ENCODE results near the gene MAN2B1.
"Not testable (repeated sequence)": the region's sequence is repeated elsewhere in the genome, so short reads cannot be mapped to it uniquely, and the experiment has no call there.

Gene MAN2B1

GRCh38 chr19:12666265-12667048 lies at the start of gene MAN2B1, which contains the start of gene WDR83:
Gene MAN2B1 (minus strand): TSS chr19:12666742. CDS start chr19:12666701, 41 bp downstream.
Gene WDR83 (plus strand): TSS chr19:12666807. CDS start chr19:12669791, 2,984 bp downstream.
- peak; percentile 69 for DNase-seq (ENCODE audit: low spot score)

DNA sequence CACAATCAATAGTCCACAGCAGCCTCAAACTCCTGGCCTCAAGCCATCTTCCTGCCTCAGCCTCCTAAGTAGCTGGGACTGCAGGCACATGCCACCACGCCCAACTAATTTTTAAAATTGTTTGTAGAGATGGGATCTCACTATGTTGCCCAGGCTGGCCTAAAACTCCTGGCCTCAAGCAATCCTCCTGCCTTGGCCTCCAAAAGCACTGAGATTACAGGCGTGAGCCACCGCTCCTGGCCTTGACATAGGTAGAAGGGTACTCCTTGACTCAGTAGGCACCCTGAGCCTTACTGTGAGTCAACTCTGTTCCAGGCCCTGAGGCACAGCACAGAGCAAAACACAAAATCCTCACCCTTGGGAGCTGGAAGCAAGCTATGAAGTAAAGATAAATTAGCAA lies 49.4 kb upstream of the MAN2B1 start:
- no peak for DNase-seq (ENCODE audit: low spot score)

- DNase-seq (ENCODE audit: low spot score): no peak
Measured at GRCh38 chr19:12715102-12715501, 48.6 kb upstream of the MAN2B1 start.

GRCh38 chr19:12713304-12713703 lies 46.8 kb upstream of the MAN2B1 start:
- DNase-seq (ENCODE audit: low spot score): not testable (repeated sequence)

DNA sequence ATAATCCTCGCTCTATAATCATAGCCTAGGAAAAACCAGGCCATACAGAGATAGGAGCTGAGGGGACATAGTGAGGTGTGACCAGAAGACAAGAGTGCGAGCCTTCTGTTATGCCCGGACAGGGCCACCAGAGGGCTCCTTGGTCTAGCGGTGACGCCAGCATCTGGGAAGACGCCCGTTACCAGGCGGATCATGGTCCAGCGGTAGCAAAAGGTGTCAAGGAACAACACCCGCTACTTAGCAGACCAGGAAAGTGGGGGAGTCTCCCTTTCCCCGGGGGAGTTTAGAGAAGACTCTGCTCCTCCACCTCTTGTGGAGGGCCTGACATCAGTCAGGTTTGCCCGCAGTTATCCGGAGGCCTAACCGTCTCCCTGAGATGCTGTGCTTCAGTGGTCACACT lies 45.5 kb upstream of the MAN2B1 start:
- not testable (repeated sequence) for DNase-seq (ENCODE audit: low spot score)

DNA sequence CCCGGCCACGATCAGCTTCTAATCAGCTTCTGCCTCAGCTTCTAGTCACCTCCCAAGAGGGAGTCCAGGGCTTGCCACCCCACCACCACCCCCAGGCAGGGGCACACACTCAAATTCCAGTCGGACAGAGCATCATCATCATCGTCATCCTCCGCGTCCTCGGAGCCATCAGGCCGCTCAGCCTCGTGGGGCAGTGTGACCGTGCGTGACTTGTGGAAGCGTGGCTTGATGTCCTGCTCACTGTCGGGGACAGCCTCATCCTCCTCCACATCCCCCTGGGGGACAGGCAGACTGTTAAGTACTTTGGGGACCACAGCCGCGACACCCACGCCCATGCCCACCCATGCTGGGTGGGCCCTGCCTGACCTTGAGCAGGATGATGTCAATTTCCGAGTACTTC lies 44.6 kb upstream of the MAN2B1 start:
- DNase-seq (ENCODE audit: low spot score): no peak

- DNase-seq (ENCODE audit: low spot score): no peak
Measured at GRCh38 chr19:12708641-12709040, 42.1 kb upstream of the MAN2B1 start.

DNA sequence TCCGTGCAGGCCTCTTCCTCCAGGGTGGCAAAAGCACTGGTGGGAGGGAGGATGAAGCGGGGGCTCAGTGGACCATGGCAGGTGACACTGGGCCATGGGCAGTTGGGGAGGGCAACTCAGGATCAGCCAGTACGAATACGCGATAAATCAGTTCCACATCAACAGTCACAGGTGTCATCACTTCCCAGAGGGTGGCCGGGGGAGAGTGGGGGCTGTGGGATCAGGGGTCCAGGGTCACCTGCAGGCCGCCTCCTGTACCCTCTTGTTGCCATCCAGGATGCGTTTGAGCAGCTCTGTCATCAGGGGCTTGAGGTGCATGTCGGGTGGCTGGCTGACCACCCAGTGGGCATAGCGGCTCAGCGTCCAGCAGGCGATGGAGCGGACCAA lies 39.8 kb upstream of the MAN2B1 start:
- DNase-seq (ENCODE audit: low spot score): no peak

DNA sequence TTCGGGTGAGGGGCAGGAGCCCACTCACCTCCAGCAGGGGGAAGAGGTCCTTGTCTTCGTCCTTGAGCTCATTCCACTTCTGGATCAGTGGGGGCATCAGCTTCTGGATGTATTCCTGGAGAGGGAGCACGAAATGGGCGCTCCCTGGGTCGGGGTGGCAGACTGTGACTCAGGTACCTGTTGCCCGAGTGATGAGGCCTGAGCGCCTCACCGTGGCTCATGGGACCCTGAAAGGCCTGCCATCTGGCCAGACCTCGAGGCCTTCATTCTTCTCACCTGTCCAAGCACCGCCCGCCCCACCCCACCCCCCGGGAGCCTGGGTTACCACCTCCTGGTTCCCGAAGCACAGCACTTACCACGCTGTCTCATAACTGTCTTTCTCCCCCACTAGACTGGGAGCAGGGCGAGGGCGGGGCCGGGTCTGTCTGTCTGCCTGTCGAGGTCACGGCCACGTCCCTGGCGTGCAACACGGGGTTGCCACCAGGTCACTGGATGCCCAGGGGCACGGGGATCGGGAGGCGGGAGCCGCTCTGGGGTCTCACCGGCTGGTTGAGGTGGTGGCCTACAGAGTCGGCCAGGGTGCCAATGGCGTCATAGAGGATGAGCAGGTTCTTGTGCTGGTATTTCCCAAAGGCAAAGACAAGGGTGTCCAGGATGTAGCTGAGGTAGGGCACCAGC lies 39.3 kb upstream of the MAN2B1 start:
- DNase-seq (ENCODE audit: low spot score): no peak

GRCh38 chr19:12705169-12705568 lies 38.6 kb upstream of the MAN2B1 start:
- DNase-seq (ENCODE audit: low spot score): no peak

DNA sequence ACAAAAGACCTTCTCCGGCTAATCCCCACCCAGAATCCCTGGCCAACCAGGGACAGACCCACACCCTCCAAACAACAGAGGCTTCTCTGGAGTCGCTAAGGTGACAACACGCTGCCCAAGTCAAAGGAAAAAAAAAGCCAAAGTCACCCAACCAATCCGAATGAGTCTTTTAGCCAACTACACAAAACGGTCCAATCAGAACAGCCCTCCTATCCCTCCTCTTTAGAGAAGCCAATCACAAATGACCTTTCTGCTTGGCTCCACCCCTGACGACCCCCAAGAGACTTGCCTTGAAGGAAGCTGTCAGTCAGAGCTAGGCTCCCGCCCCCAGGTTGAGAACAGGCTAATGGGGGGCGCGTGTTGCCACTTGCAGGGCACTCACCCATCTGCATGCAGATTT lies 36.5 kb upstream of the MAN2B1 start:
- DNase-seq (ENCODE audit: low spot score): peak; percentile 26

DNA sequence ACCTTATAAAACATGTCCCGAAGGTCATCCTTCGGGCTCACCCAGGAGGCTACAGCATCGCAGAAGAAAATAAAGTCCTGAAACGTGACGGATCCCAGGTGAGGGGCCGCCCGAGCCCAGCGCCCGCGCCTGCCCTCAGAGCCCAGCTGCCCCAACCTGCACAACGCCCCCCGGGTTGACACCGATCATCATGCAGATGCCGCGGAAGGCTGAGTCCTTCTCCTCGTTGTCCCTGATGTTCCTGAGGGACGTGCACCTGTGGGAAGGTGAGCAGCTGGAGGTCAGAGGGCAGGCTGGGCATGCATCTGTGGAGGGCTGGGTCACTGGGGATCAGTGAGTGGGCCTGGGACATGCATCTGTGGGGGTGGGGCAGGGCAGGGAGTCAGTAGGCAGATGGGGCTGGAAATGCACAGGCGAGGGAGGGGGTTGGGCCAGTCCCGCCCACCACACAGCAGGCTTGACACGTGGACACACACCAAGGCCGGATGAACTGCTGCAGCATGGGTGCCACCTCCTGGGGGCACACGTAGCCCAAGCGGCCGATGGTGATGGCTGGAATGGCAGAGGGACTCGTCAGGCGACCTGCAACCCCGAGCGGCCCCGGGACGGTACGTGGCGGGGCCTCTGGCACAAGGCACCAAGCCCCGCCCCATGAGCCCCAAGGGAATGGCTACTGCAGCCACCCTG lies 35.2 kb upstream of the MAN2B1 start:
- DNase-seq (ENCODE audit: low spot score): no peak

GRCh38 chr19:12698138-12698537 lies 31.6 kb upstream of the MAN2B1 start:
- DNase-seq (ENCODE audit: low spot score): no peak

DNA sequence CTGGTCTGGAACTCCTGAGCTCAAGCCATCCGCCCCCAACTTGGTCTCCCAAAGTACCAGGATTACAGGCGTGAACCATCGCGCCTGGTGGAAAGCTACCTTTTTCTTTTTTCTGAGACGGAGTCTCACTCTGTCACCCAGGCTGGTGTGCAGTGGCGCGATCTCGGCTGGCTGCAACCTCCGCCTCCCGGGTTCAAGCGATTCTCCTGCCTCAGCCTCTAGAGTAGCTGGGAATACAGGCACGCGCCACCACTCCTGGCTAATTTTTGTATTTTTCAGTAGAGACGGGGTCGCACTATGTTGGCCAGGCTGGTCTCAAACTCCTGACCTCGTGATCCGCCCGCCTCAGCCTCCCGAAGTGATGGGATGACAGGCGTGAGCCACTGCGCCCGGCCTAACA lies 30.9 kb upstream of the MAN2B1 start:
- not testable (repeated sequence) for DNase-seq (ENCODE audit: low spot score)

GRCh38 chr19:12696366-12697335 lies 30.1 kb upstream of the MAN2B1 start, which contains the start of gene FBXW9:
Gene FBXW9 (minus strand): TSS chr19:12696631. CDS start chr19:12696581, 50 bp downstream.
- DNase-seq (ENCODE audit: low spot score): peak; percentile 93

- DNase-seq (ENCODE audit: low spot score): no peak
Measured at GRCh38 chr19:12695997-12696365, 29.4 kb upstream of the MAN2B1 start.

DNA sequence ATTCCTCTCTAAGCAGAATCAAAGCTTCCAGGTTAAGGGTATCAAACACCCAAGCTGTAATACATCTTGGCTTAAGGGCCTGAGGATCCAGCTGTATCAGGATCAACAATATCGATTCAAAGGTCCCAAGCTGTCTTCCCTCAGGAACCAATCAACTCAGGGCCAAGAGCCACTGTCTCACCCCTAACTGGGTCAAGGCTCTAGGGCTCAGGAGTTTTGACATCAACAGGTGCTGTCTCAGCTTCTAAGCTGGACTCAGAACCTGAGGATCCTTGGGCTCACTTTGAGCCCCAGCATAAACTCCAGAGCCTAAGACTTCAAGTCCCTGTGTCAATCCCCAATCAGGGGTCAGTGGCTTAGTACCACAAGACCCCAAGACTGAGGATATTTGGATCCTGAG lies 29.0 kb upstream of the MAN2B1 start:
- no peak for DNase-seq (ENCODE audit: low spot score)

DNA sequence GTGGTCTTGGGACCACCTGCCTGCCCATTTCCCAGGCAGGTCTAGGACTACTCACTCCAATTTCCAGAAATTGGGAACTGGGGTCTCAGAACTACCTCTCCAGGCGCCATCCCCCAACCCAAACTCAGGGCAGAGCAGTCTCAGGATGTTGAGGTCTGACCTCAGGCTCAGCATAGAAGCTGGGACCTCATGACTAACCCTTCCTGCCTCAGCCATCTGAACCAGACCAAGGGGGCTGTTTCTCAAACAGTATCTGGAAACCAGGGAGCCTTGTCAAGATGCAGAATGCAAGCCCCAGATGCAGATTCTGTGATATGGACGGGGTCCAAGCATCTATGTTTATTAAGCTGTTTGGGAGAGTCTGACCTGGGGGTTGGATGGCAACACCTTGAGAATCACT lies 28.6 kb upstream of the MAN2B1 start:
- peak; percentile 9 for DNase-seq (ENCODE audit: low spot score)

GRCh38 chr19:12694641-12695040 lies 28.1 kb upstream of the MAN2B1 start:
- DNase-seq (ENCODE audit: low spot score): no peak

DNA sequence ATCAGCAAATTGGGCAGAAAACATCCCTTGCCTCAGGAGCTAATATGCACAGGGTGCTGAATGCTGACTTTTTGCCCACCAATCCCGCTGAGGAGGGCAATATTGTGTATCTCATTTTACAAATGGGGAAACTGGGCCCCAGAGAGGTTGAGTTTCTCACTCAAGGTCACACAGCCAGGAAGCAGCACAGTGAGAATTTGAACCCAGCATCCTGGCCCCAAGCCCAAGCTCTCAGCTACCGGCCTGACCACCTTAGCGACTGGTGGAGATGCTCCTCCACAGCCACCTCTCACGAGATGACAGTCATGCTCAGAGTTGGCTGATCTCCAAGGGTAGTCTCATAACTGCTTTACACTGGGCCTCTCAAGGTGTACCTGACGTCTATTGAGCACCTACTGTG lies 26.4 kb upstream of the MAN2B1 start:
- DNase-seq (ENCODE audit: low spot score): no peak

GRCh38 chr19:12689581-12690216 lies 23.2 kb upstream of the MAN2B1 start:
- no peak for DNase-seq (ENCODE audit: low spot score)
